ENCODE results near the gene DMTF1.

DMTF1 gene

DNA sequence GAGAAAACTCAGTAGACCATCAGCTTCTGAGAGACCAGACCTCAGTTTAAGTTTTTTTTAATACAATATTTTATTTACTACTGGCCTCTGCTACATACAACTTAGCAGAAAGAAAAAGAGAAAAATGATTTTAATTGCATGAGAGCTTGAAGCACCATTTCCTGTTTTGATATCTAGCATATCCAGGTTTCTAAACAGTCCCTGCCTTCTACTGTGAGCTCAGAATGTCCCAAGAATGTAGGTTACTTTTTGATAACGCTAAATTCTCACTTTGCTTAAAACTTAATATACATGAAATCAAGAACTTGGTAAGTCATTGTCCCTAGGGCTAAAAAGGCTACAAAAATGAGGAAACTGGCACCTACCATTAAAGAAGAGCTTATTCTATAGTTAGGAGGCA is 60.2 kb downstream of the DMTF1 start:
- no peak overlapping the region for H3K9ac ChIP-seq (ENCODE audit: low read depth, low read length)
- no peak overlapping the region for H3K27ac ChIP-seq (ENCODE audit: low read depth, low read length)
- H3K27me3 ChIP-seq (ENCODE audit: control insufficient read depth, insufficient read depth, low read length): no peaks in the 10 kb centered on the region
- H3K9me3 ChIP-seq (ENCODE audit: control insufficient read depth, insufficient read depth, low read length): peaks cover 6% of the 10 kb centered on the region
- no peak overlapping the region for H3K4me3 ChIP-seq (ENCODE audit: low read depth, low read length)
- peaks cover 29% of the 10 kb centered on the region for H3K36me3 ChIP-seq (ENCODE audit: control insufficient read depth, insufficient read depth, low read length)
- peaks cover 7% of the 10 kb centered on the region; the same call in 1 of the 2 replicates for H3K4me1 ChIP-seq (ENCODE audit: control insufficient read depth, insufficient read depth, low read length)

DNA sequence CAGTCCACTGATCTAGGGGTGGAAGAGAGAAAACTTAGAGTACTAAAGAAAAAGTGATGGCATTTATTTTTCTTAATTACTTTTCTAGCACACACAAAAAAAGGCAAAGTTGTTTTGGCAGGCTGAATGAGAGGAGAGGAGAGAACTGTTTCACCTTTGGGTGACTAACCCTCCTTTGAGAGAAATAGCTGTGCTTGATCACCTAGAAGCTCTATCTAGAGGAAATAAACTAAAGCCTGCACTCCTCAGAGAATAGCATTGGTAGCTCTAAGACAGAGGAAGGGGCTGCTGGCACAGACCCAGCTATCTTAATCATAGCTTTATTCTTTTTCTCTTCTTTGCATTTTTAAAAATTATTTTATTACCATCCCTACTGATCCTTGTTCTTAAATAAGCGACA is 61.0 kb downstream of the DMTF1 start:
- H3K27me3 ChIP-seq (ENCODE audit: control insufficient read depth, insufficient read depth, low read length): no peaks in the 10 kb centered on the region

DNA sequence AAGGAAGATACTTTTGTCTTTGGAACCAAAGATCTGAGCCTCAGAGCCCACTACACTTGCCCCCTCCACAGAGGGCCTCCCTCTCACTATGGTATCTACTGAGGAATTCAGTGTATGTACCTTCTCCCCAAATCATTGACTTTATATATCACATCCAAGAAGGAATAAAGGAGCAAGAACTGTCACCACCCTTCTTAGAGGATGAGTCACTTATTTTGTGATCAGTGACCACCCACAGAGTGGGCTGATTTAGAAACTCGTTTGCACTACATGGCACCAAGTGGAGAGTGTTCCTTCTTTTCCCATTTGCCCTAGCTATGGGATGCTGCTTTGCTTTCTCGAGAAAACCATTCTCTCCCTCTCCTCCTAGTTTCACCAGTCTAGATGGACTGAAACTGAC is 61.6 kb downstream of the DMTF1 start:
- H3K4me3 ChIP-seq (ENCODE audit: low read depth, low read length): no peak overlapping the region
- peak overlapping the region; percentile 5 for H3K27ac ChIP-seq (ENCODE audit: low read depth, low read length)
- H3K9me3 ChIP-seq (ENCODE audit: control insufficient read depth, insufficient read depth, low read length): no peaks in the 10 kb centered on the region
- H3K36me3 ChIP-seq (ENCODE audit: control insufficient read depth, insufficient read depth, low read length): peaks cover 33% of the 10 kb centered on the region
- H3K4me1 ChIP-seq (ENCODE audit: control insufficient read depth, insufficient read depth, low read length): peaks cover 10% of the 10 kb centered on the region
- H3K27me3 ChIP-seq (ENCODE audit: control insufficient read depth, insufficient read depth, low read length): no peaks in the 10 kb centered on the region
- H3K9ac ChIP-seq (ENCODE audit: low read depth, low read length): no peak overlapping the region

More for the DNA sequence above, 61.0 kb downstream of the DMTF1 start:
- H3K9me3 ChIP-seq (ENCODE audit: control insufficient read depth, insufficient read depth, low read length): peaks cover 2% of the 10 kb centered on the region; the same call in 1 of the 2 replicates
- H3K27ac ChIP-seq (ENCODE audit: low read depth, low read length): no peak overlapping the region
- H3K9ac ChIP-seq (ENCODE audit: low read depth, low read length): no peak overlapping the region
- no peak overlapping the region for H3K4me3 ChIP-seq (ENCODE audit: low read depth, low read length)
- H3K4me1 ChIP-seq (ENCODE audit: control insufficient read depth, insufficient read depth, low read length): peaks cover 7% of the 10 kb centered on the region; the same call in 1 of the 2 replicates
- H3K36me3 ChIP-seq (ENCODE audit: control insufficient read depth, insufficient read depth, low read length): peaks cover 33% of the 10 kb centered on the region

DNA sequence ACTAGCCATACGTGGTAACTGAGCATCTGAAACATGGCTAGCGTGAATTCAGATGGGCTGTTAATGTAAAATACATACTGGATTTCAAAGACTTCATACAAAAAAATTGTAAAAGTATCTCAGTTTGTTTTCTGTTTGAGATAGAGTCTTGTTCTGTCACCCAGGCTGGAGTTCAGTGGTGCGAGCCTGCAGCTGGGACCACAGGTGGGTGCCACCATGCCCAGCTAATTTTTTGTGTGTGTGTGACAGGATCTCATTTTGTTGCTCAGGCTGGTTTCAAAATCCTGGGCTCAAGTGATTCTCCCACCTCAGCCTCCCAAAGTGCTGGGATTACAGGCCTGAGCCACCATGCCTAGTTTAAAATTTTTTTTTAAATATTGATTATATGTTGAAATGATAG is 62.8 kb downstream of the DMTF1 start:
- H3K9ac ChIP-seq (ENCODE audit: low read depth, low read length): no peak overlapping the region
- no peak overlapping the region for H3K4me3 ChIP-seq (ENCODE audit: low read depth, low read length)
- no peaks in the 10 kb centered on the region for H3K9me3 ChIP-seq (ENCODE audit: control insufficient read depth, insufficient read depth, low read length)
- no peak overlapping the region for H3K27ac ChIP-seq (ENCODE audit: low read depth, low read length)
- no peaks in the 10 kb centered on the region for H3K27me3 ChIP-seq (ENCODE audit: control insufficient read depth, insufficient read depth, low read length)
- peaks cover 12% of the 10 kb centered on the region for H3K4me1 ChIP-seq (ENCODE audit: control insufficient read depth, insufficient read depth, low read length)
- H3K36me3 ChIP-seq (ENCODE audit: control insufficient read depth, insufficient read depth, low read length): peaks cover 33% of the 10 kb centered on the region

DNA sequence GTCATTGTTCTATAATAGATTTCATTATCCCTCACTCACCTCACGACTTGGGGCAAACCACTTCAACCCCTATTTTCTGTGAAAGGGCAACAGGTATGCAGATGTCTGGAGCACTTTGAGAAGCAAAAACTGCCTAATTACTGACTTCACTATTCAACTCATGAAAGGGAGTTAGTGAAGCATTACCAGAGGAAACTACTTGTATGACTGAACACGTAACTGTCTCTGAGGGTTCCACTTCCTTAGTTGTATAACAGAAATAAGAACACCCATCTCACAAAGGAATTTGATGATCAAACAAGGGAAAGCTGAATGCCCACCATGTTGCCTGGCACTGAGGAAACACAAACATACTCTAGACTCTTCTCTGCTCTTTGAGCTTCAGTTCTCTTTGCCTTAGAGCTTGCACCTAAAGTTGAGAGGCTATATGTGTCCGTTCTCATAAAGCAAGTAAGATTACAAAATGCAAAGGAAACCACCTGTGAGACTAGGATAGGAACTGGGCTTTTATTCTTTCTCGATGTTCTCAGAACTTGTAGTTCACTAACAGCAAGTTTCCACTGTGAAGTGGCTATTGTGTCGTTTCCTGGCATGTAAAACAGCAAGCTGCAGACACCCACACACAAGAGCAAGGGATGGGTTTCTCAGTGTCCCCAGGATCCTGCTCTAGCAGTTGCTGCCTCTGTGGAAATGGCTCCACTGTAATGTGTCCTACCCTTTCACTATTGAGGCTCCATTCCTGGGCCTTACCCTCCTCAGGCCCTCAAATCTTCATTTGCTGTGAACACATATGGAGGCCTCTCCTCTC is 64.7 kb downstream of the DMTF1 start:
- no peak overlapping the region for H3K27ac ChIP-seq (ENCODE audit: low read depth, low read length)

DNA sequence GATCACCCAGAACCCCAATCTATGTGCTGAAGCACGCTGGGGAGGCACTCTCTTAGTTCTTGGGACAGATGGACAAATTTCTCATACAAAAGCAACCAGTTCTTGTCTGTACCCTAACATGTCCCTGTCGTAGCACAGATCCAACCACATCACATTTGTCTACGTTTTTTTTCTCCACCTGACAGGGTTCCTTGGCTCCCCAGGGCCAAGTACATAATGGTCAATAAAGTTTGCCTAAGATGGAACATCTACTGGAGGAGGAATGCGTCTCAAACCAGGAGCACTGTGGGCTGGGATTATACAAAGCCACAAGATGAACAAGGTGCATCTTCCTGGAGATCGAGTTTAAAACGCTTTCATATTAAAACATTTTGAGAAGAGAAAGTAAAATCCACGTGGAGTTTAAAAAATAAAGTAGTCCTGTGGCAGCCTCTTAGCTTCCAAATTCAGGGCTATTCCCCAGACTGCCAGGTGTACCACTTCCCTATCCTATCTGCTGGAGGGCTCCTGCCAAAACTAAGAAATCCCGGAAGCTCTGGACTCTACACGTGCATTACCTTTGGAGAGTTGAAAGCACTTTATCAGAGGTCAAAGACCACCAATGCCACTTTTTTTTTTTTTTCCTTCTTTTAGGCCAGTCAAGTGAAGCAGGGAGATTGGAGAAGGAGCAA is 65.9 kb downstream of the DMTF1 start:
- Histone ChIP-seq H3K27ac (ENCODE audit: low read depth, low read length) (no peak overlapping the region), H3K27me3 (ENCODE audit: control insufficient read depth, insufficient read depth, low read length) (peaks cover 27% of the 10 kb centered on the region), H3K4me3 (ENCODE audit: low read depth, low read length) (peak overlapping the region; percentile 97), H3K9me3 (ENCODE audit: control insufficient read depth, insufficient read depth, low read length) (no peaks in the 10 kb centered on the region), H3K9ac (ENCODE audit: low read depth, low read length) (no peak overlapping the region), H3K36me3 (ENCODE audit: control insufficient read depth, insufficient read depth, low read length) (peaks cover 17% of the 10 kb centered on the region; the same call in 1 of the 2 replicates), H3K4me1 (ENCODE audit: control insufficient read depth, insufficient read depth, low read length) (peaks cover 12% of the 10 kb centered on the region)

More for the DNA sequence above, 64.7 kb downstream of the DMTF1 start:
- Histone ChIP-seq H3K4me3 (ENCODE audit: low read depth, low read length) (no peak overlapping the region), H3K9ac (ENCODE audit: low read depth, low read length) (no peak overlapping the region), H3K4me1 (ENCODE audit: control insufficient read depth, insufficient read depth, low read length) (peaks cover 12% of the 10 kb centered on the region), H3K27me3 (ENCODE audit: control insufficient read depth, insufficient read depth, low read length) (peaks cover 15% of the 10 kb centered on the region), H3K36me3 (ENCODE audit: control insufficient read depth, insufficient read depth, low read length) (peaks cover 24% of the 10 kb centered on the region; the same call in 1 of the 2 replicates), H3K9me3 (ENCODE audit: control insufficient read depth, insufficient read depth, low read length) (no peaks in the 10 kb centered on the region)

DNA sequence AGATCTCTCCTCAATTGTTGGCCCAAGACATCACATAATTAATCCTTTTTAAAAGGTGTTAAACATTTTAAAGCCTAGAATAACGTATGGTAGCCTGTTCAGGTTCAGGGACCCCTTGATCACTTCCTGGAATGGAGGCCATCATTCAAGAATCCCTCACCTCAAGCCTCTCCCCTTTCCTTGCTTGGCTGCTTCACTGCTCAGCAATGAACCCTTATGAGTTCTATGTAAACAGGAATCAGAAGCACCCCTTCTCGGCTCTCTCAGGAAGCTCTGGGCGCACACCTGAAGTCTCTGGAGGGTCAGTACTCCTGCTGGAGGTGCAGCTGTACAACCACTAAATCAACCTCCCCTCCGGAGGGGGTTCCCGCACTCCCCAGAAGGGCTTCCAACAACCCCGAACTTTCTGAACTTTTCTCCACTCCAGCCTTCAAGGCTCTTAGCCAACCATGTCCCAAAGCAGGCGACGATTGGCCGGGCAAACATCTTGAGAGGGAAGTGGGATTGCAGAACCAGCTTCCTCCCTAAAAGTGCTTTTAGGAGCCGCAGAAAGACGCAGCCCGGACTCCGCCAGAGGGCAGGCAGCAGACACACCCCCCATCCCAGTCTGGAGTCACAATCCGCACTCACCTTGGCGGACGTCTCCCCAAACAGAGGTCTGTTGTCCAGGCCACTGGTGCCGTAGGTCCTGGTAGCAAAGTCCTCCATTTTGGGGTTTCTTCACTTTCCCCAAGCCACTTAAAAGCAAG is 66.7 kb downstream of the DMTF1 start:
- peaks cover 9% of the 10 kb centered on the region for H3K4me1 ChIP-seq (ENCODE audit: control insufficient read depth, insufficient read depth, low read length)
- H3K36me3 ChIP-seq (ENCODE audit: control insufficient read depth, insufficient read depth, low read length): peaks cover 17% of the 10 kb centered on the region; the same call in 1 of the 2 replicates

DNA sequence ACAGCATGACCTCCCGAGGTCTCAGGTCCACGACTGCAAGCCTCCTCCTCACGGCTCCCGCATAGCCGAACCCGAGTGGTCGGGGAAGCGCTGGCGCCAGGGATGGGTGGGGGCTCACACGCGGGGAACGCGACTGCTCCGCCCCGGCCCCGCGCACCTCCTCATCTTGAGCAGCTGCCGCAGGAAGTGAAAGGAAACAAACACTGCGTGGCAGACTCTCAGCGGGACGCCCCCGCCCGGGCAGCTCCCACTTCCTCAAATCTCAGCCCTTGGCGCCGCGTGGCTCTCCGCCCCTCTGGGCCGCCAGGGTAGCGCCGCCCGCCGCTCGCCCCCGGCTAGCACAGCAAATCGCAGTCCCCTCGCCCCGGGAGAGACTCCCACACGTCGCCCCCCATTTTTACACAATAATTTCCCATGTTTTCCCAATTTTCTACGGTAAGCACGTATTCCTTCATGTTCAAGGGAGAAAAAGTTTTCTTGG is 67.3 kb downstream of the DMTF1 start, which contains the start of gene TMEM243:
Gene TMEM243 (minus strand): TSS at position 188 of the 481 bp plus-strand sequence. CDS start 229 bp downstream, outside the sequence.
- peaks cover 17% of the 10 kb centered on the region; the same call in 1 of the 2 replicates for H3K36me3 ChIP-seq (ENCODE audit: control insufficient read depth, insufficient read depth, low read length)
- H3K27me3 ChIP-seq (ENCODE audit: control insufficient read depth, insufficient read depth, low read length): peaks cover 31% of the 10 kb centered on the region
- peak within 1 kb of the TSS; percentile 51 for H3K27ac ChIP-seq (ENCODE audit: low read depth, low read length)
- H3K9ac ChIP-seq (ENCODE audit: low read depth, low read length): peak within 1 kb of the TSS; percentile 83
- no peaks in the 10 kb centered on the region for H3K9me3 ChIP-seq (ENCODE audit: control insufficient read depth, insufficient read depth, low read length)
- peak within 1 kb of the TSS; percentile 97 for H3K4me3 ChIP-seq (ENCODE audit: low read depth, low read length)
- H3K4me1 ChIP-seq (ENCODE audit: control insufficient read depth, insufficient read depth, low read length): peaks cover 5% of the 10 kb centered on the region; the same call in 1 of the 2 replicates

More for the DNA sequence above, 66.7 kb downstream of the DMTF1 start:
- Histone ChIP-seq H3K4me3 (ENCODE audit: low read depth, low read length) (peak overlapping the region; percentile 97), H3K27ac (ENCODE audit: low read depth, low read length) (peak overlapping the region; percentile 51), H3K9ac (ENCODE audit: low read depth, low read length) (peak overlapping the region; percentile 83), H3K27me3 (ENCODE audit: control insufficient read depth, insufficient read depth, low read length) (peaks cover 31% of the 10 kb centered on the region), H3K9me3 (ENCODE audit: control insufficient read depth, insufficient read depth, low read length) (no peaks in the 10 kb centered on the region)

DNA sequence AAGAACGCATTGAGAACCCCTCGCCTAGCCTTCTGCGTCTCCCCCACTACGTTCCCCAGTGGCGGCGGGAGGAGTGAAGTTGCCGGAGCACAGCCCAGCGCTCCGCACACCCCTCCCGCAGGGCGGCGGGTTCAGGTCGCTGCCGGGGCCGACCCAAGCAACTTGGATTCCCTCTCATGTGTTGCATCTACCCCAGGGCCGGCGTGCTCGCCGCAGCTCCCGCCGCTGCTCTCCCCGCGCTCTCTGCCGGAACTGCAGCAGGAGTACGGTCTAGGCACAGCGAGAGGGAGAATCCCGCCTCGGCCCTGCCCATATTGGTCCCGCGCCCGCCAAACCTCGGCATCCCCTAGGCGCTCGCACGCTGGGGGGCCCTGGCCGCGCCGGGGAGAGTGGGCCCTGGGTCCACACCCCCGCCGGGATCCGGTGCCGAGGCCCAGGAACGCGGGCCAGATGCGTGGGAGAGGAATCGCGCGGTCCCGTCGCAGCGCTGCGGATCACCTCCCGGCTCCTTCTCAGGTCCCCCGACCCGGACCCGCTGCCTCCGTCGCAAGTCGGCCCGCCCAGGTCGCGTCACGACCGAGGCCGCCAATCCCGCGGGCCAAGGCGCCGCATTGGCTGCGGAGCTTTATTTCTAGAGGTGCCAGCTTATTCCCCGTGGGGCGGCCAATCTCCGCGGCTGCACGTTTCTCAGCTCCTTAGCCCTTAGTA is 67.9 kb downstream of the DMTF1 start:
- no peak overlapping the region for H3K27ac ChIP-seq (ENCODE audit: low read depth, low read length)
- peak overlapping the region; percentile 83 for H3K9ac ChIP-seq (ENCODE audit: low read depth, low read length)
- H3K4me1 ChIP-seq (ENCODE audit: control insufficient read depth, insufficient read depth, low read length): peaks cover 5% of the 10 kb centered on the region; the same call in 1 of the 2 replicates
- H3K9me3 ChIP-seq (ENCODE audit: control insufficient read depth, insufficient read depth, low read length): no peaks in the 10 kb centered on the region
- H3K36me3 ChIP-seq (ENCODE audit: control insufficient read depth, insufficient read depth, low read length): peaks cover 17% of the 10 kb centered on the region; the same call in 1 of the 2 replicates
- H3K4me3 ChIP-seq (ENCODE audit: low read depth, low read length): peak overlapping the region; percentile 97
- H3K27me3 ChIP-seq (ENCODE audit: control insufficient read depth, insufficient read depth, low read length): peaks cover 31% of the 10 kb centered on the region

DNA sequence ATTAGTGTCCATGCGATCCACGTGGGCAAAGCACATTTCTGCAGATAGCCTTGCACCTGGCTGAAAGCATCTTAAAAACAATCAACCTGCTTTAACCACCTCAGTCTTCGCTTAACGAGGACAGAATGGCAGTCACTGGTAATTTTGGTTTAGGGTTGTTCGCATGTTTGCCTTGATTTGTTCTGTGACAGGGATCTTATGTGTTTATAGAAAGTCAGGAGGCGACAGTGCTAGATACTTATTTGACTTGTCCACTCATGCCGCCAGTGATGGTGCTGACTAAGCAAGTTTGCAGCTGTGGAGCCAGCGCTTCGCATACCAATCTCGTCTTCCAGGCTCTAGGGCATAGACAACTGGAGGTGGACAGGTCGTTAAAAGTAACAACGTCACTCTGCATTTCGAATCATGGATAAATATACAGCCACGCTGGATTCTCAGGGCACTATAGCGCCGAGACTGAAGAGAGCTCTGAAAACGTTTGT is 68.5 kb downstream of the DMTF1 start:
- H3K9ac ChIP-seq (ENCODE audit: low read depth, low read length): peak overlapping the region; percentile 83; the same call in 1 of the 2 replicates
- H3K4me3 ChIP-seq (ENCODE audit: low read depth, low read length): peak overlapping the region; percentile 97
- H3K27ac ChIP-seq (ENCODE audit: low read depth, low read length): no peak overlapping the region
- H3K27me3 ChIP-seq (ENCODE audit: control insufficient read depth, insufficient read depth, low read length): peaks cover 31% of the 10 kb centered on the region
- H3K4me1 ChIP-seq (ENCODE audit: control insufficient read depth, insufficient read depth, low read length): peaks cover 5% of the 10 kb centered on the region; the same call in 1 of the 2 replicates
- no peaks in the 10 kb centered on the region for H3K9me3 ChIP-seq (ENCODE audit: control insufficient read depth, insufficient read depth, low read length)
- H3K36me3 ChIP-seq (ENCODE audit: control insufficient read depth, insufficient read depth, low read length): peaks cover 17% of the 10 kb centered on the region; the same call in 1 of the 2 replicates

All from HUES48 (cell line).